Adipose tissue (tissue), 3 donors: ENCODE data around the gene TM7SF2. TPM values are rescaled to one million over a fixed set of nuclear protein-coding genes. Genes with fewer than 3 reads are reported as not detected.
A peak's percentile ranks its signal among the peaks of the same experiment; 100 is the strongest.

Experiments used
- H3K27ac ChIP-seq: one replicate; pipeline ENCODE4 v1.5.1; 2013; ENCODE audit warnings: low read depth, low read length
- WGBS, 3 donors: extraction: QIAGEN DNeasy Blood & Tissue Kit; methylation state at CpG; one replicate each; pipeline ENCODE4 v1.1.7; 2013; 5-methylcytosine and 5-hydroxymethylcytosine counted together
- polyA plus RNA-seq, 3 donors: library from polyadenylated mRNA; stranded (reverse); fragments of 200-250 nt; gene quantifications; one replicate each; pipeline ENCODE4 v1.2.3, GENCODE V29; 2013
- donor health status: healthy with polysubstance abuse.
- donor health status: Bipolar disorder and iron deficiency.
- donor health status: healthy.

TM7SF2 gene
- 100 to 1,000 TPM in 1 of 3 donors, 10 to 100 TPM in 2; 25.3 to 151 (median 78.4) TPM for polyA plus RNA-seq

DNA sequence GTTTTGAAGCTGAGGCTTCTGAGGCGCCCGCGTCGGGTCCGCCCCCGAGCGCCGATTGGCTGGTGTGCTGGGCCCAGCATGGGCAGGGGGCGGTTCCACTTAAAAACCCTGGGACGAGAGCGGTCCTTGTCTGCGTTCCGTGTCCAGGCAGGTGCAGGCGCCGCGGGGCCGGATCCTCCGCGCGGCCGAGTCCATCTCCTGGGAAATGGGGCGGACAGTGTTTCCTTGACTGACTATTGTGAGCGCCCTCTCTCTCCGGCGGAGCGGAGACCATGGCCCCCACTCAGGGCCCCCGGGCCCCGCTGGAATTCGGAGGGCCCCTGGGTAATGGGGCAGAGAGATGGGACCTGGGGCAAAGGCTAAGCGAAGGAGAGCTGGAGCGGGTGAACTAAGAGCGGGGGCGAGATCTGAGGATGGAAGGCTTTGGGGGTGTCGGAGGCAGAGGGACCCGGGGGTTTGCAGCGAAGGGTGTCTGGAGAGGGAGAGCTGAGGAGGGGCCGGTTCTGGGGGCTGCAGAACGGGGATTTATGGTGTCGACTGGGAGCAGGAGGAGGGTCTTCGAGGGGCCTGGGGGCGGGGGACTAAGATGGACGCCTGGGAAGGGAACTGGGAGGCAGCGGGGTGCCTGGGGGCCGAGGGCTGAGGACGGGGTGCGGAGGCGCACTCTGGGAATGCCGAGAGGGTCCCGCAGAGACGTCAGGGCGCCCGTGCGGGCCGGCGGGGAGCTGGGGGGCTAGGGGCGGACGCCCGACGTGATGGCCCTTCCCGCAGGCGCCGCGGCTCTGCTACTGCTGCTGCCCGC is at the start of gene TM7SF2:
TM7SF2 (plus strand) TSS at position 129 of the 802 bp plus-strand sequence; CDS start at position 273, 144 bp downstream.
- WGBS, 3 donors: 0 to 1% (median 1%) methylated on average over 43 to 64 of the region's 64 CpGs
- no peak within 1 kb of the TSS for H3K27ac ChIP-seq

DNA sequence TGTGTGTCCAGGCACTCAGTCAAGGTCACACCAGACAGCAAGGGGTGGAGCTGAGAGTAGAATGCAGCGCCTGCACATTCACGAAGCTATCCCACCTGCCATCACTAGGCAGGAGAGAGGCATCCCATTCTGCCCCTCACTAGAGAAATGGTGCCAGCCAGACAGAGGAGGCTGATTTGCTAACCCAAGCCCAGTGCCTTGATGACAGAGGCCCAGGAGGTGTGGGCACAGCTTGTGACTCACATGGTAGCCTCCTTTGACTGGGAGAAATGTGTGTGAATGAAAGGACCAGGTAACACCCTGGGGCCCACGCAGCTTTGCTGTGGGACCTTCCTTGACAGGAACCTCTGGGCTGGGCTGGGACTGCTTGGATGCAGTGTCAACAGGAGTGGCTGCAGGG is 48.1 kb upstream of the TM7SF2 start:
- no peak overlapping the region for H3K27ac ChIP-seq
- 64 to 84% (median 81%) methylated on average over 3 of the region's 3 CpGs for WGBS, 3 donors

DNA sequence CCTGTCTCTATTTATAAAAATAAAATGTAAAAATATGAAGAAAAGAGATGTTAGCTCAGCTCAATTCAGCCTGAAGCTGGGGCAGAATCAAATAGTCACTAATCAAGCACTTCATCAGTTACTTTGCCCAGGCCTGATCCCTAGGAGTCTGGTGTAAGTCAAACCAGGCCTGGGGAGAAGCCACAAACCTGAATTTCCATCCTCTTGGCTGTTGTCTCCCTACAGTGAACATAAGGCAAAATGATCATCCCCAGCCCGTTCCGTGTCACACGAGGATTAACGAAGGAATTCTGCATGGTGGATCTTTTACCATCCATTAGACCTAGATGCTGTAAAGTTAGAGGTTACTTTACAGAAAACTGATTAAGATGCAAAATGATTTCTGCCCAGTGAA is 46.8 kb upstream of the TM7SF2 start:
- WGBS, 3 donors: 79 to 88% (median 86%) methylated on average over 4 of the region's 4 CpGs
- no peak overlapping the region for H3K27ac ChIP-seq

DNA sequence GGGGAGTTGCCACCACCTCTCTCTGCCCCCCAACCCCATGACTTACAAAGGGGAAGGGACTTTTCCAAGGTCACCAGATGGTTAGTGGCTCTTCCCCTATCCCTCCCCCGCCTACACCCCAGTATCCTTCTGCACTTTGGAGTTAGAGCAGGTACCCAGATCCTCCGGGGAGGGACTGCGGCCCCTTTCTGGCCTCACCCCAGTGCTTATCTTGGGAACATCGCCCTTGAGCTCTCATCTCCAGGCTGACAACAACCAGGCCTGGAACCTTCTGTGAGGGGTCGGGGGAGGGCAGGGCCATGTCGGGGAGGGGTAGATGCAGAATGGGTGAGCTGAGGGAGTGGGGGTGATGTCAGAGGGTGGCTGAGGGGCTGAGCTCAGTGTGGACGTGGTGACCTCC is 45.8 kb upstream of the TM7SF2 start:
- 69 to 76% (median 70%) methylated on average over 7 of the region's 7 CpGs for WGBS, 3 donors
- no peak overlapping the region for H3K27ac ChIP-seq

DNA sequence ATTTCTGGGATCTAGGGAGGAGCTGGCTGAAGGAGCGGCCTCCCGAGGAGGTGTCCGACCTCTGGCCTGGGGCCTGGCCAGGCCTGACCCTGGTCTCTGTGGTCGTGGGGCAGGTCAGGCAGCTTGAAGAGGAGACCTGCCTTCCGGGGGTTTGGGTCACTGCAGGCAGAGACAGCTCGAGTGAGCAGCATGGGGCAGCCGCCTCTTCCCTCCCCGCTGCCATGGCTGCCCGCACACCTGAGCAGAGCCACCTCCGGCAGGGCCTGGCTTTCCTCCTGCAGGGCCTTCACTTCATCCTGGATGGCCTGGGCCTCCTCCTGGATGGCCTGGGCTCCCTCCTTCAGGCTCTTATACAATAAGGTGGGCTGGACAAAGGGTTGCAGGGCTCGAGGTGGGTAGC is 45.4 kb upstream of the TM7SF2 start:
- no peak overlapping the region for H3K27ac ChIP-seq
- WGBS, 3 donors: 70 to 85% (median 80%) methylated on average over 8 to 11 of the region's 11 CpGs

DNA sequence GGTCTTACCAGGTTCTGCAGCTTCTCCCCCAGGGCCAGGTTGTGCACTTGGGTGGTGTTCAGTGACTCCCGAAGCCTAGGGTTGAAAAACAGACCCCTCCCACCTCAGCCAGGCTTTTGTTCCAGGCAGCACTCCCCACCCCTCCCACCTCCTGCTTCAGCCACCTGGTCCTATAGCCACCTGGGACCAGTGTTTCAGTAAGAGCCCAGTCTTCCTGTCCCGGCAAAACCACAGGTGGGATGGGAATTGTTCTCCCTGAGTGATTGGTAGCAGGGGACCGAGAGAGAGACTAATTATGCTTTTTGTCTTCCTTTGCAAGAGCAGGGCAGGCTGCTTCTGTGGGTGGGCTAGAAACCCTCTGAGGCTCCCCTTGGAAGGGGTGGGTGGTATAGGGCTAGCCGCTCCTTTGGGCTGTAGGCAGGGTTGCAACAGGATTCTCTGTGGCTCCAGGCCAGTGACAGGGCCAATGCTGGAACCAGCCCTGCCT is 44.8 kb upstream of the TM7SF2 start:
- H3K27ac ChIP-seq: no peak overlapping the region
- 69 to 93% (median 83%) methylated on average over 4 of the region's 4 CpGs for WGBS, 3 donors

DNA sequence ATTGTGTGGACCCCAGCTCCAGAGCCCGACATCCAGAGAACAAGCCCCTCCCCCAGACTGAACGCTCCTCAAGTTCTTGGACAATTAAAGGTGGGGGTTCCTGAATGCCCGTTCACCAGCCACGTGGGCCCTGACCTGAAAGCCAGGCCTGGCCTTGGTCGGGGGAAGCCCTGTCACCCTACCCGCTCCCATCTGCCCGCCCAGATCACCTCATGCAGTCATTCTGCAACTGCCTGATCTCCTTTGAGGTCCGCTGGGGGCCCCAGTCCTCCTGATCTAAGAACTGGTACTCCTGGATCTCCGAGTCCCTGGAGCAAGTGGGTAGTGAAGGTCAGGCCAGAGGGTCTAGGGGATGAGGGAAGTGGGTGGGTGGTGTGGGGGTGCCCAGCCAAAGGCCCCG is 44.2 kb upstream of the TM7SF2 start:
- no peak overlapping the region for H3K27ac ChIP-seq
- WGBS, 3 donors: 81 to 86% (median 84%) methylated on average over 10 of the region's 10 CpGs

DNA sequence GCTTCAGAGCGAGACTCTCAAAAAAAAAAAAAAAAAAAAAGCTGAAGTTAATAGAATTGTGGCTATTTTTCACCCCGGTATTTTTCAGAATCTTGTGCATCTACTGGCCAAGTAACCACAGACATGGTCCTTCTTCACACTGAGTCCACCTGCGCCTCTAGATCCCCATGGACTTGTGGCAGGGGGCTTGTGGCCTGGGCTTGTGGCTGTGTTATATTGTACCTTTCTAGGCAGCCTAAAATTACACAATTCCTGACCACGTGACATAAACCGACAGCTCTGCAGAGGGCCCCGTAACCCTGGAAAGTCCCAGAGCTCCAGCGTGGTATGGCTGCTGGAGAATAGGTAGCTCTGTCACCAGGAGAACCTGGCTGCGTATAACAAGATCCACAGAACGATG is 42.5 kb upstream of the TM7SF2 start:
- 39 to 56% (median 49%) methylated on average over 9 of the region's 9 CpGs for WGBS, 3 donors
- H3K27ac ChIP-seq: no peak overlapping the region

DNA sequence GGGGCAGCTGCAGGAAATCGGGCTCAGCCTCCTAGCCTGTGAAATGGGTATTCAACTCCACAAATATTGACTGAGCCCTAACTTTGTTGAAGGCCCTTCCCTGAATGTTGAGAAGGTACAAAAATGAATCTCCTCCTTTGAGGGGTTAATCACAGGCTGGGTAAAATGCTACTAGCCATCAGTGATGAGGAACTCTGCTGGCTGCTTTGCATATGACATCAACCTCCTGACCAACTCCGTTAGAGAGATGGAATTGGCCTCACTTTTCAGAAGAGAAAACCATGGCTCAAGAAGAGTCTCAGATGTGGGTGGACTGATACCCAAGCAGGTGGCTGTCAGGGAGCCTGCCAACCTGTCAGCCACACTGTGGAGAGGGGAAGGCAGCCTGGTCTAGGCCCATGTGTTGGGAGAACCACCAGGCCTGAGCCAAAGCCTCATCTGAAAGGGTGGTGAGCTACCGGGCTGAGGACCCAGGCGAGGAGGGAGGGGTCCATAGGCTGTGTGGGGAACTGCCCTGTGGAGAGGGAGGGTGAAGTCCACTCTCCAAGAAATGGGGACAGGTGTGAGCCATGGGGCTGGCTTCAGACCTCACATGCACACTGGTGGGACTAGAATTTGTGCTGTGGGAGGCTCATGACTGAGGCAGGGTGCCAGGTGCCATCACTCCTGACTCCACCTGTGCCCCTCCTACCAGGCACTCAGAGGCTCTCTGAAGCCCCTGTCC is 39.6 kb upstream of the TM7SF2 start:
- 58 to 70% (median 67%) methylated on average over 4 of the region's 4 CpGs for WGBS, 3 donors

DNA sequence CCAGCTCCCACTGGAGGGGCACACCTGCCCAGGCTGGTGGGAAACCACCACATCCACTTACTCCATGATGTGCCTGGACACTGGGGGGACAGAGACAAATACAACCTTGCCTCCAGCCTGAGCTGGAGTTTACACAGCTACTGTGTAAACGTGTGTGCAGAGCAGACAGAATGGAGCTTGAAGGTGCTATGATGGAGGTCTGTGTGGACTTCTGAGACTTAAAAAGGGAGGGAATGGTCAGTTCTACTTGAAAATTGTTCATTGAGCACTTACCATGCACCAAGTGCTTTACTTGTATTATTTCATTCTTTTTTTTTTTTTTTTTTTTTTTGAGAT is 39.1 kb upstream of the TM7SF2 start:
- WGBS, 3 donors: 24 to 75% (median 72%) methylated on average over 1 of the region's 1 CpG

More for the DNA sequence above, 39.6 kb upstream of the TM7SF2 start:
- no peak overlapping the region for H3K27ac ChIP-seq

DNA sequence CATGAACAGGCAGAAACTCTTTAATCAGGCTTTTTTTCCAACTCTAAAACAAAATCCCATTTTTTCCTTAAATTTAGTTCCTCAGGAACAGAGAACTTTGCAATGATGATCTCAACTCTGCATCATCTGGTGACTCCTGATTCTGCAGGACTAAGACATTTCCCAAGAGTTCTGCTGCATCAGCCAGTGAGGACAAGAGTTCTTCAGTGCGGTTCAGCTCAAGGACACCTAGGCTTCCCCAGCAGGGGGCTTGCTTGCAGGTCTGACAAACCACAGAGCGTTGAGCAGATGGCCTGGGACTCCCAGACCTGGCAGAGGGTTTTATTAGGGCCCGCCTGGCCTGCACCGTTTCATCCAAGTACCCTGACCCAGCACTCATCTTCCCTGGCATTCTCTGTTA is 34.2 kb upstream of the TM7SF2 start:
- no peak overlapping the region for H3K27ac ChIP-seq
- 76 to 84% (median 82%) methylated on average over 4 of the region's 4 CpGs for WGBS, 3 donors

More for the DNA sequence above, 39.1 kb upstream of the TM7SF2 start:
- H3K27ac ChIP-seq: no peak overlapping the region

DNA sequence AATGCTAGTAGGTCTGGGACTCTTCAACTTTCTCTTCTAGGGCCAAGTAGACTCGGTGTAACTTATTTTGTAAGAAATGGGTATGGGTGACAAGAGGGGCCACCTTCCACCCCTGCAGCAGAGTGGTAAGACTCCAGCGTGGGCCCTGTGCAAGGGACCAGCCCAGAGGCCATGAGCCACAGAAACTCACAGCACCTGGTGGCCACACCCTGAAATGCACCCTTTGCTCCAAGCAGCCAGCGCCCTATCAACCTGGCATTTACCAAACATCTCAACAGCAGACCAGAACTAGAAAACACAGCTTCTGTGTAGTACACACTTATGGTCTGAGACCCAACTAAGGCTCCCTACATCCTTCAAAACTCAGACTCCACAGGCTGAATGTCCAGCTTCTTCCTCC is 33.5 kb upstream of the TM7SF2 start:
- 34 to 59% (median 37%) methylated on average over 3 of the region's 3 CpGs for WGBS, 3 donors
- no peak overlapping the region for H3K27ac ChIP-seq

DNA sequence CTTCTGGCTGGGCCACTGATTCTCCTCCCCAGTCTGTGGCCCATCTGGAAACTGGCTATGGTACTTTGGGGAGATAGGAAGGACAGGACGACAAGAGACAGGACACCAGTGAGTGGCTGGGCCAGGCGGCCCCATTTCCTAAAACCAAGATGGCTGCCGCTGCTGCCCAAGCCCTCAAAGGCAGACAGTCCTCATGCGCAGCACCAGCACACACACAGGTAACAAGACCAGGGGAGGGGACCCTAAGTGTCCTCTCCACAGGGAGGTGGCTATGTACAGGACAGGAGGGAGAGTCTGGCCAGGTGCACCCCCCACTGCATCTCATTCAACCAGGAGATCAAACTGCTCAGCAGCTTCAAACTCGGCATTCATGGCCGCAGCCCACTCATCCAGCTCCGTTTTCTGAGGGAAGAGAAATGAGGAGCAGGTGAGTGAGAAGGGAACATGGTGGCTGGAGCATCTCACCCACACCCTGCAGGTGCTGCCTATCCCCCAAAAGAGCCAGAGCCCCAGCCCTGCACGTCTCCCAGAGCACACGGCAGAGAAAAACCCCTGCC is 32.8 kb upstream of the TM7SF2 start:
- WGBS, 3 donors: 89 to 93% (median 91%) methylated on average over 9 of the region's 9 CpGs
- H3K27ac ChIP-seq: no peak overlapping the region

DNA sequence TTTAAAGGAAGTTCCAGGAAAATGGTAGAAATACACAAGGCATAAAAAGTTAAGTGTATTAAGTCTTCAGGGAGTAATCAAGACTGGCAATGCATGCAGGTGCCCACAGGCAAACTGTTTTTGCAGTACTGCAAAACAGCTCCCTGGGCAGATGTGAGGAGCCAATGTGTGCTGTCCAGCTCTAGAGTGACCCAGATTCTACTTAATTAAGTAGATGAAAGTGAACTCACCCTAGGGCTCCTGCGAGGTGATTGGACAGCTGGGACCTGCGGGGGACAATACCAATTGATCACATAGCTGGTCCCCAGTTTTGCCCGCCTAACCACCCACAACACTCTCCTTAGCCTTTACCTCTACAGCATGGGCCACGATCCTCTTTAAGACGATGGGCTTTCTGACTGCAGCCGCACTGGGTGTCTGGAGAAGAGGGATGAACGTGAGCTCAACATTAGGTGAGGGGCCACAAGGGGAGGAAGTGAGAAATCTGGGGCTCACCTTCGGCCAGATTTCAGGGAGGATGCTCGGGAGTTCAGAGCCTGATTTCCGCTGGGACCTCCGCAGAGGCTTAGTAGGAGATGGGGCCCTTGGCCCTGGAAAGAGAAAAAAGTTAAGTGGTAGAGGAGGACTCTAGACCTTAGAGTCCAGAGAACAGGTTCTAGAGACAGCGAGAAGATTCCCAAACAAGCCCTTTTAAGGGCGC is 28.4 kb upstream of the TM7SF2 start:
- WGBS, 3 donors: 4 to 6% (median 5%) methylated on average over 12 to 13 of the region's 13 CpGs
- H3K27ac ChIP-seq: no peak overlapping the region

DNA sequence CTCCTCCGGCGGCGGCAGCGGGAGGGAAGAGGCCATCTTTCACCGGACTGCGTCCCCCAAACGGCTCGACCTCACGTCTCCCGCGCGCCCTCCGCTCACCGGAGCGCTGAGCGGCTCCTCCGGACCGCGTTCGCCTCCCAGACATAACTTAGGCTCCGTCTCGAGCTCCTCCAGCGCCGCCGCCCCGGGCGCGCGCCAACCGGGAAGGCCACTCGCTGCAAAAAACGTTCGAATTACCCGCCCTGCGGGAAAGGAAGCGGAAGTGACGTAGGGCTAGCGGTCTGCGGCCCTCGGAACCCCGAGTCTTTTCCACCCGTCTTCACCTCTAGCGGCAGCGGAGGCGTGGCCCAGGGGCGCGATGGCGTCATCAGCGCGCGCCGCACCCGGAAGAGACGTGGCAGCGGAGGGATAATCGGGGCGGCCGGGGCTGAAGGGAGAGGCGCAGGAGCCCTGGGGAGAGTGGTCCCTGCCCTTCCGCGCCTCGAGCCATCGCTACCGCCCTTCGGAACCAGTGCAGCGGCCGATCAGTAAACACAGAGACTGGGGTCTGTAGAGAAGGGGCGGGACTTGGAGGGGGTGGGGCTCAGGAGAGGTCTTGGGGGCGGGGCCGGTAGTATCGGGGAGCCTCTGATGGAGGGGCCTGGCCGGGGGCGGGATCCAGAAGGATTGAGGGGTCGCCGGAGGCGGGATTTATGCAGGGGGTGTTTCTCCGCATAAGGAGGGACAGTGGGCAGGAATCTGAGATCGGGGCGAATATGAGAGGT is 27.7 kb upstream of the TM7SF2 start, which contains the start of the genes CDCA5 and ZFPL1:
CDCA5 (minus strand) TSS at position 207 of the 764 bp plus-strand sequence; CDS start at position 145, 62 bp downstream.
ZFPL1 (plus strand) TSS at position 389 of the 764 bp plus-strand sequence. CDS start 477 bp downstream, outside the sequence.
- H3K27ac ChIP-seq: peak within 1 kb of the TSS; percentile 91
- 0% methylated on average over 66 to 79 of the region's 79 CpGs for WGBS, 3 donors

DNA sequence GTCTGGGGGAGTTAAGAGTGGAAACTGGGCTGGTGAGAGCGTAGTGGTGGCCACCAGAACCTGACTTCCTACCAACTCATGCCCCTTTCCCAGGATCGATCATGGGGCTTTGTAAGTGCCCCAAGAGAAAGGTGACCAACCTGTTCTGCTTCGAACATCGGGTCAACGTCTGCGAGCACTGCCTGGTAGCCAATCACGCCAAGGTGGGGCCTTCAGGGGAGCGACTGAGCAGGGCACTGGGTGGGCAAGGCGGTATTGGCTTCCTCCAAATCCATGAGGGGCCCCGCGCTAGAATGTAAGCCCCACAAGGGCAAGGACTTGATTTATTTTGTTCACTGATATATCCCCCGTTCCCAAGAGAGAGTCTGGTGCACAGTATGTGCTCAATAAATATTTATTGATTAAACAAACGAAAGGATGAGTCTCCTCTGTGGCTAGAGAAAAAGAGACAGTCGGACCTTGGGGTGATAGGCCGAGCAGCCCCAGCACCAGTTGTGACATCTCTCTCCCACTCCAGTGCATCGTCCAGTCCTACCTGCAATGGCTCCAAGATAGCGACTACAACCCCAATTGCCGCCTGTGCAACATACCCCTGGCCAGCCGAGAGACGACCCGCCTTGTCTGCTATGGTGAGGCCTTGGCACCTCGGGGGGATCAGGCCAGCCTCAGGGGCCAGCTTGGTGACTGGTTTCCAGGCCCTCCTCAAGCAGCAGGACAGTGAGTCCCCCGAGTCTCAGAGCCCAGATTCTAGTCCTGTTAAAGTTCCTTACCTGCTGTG is 26.9 kb upstream of the TM7SF2 start:
- 37 to 47% (median 44%) methylated on average over 23 of the region's 23 CpGs for WGBS, 3 donors
- H3K27ac ChIP-seq: no peak overlapping the region

DNA sequence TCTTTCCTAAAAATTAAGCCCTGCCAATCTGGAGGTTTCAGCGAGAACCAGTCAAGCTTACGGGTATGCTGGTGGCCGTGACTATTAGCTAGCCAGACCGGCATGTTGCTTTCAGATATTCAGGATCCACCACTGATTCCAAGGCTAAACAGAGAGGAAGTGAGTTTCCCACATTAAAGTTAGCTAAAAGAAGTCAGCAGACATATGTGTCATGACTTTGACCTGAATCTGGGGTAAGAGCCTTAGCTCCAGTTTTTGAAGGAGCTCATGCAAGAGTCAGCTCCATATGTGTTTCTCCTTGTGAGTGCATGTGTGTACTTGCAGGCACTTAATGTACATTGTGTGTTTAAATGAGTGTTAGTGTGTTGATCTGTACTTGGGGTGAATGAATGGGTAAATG is 26.2 kb upstream of the TM7SF2 start:
- no peak overlapping the region for H3K27ac ChIP-seq
- 85 to 92% (median 86%) methylated on average over 4 of the region's 4 CpGs for WGBS, 3 donors
